Neural progenitor cell (in vitro differentiated cells): Measurements from ENCODE around the gene HS3ST5. TPM values are rescaled to one million over a fixed set of nuclear protein-coding genes. Genes with fewer than 3 reads are reported as not detected.
"Not testable (repeated sequence)": the region's sequence is repeated elsewhere in the genome, so short reads cannot be mapped to it uniquely, and the experiment has no call there.

Source experiments
- DNase-seq: peaks from one replicate; pipeline ENCODE4 v3.0.0-alpha.2; 2016; ENCODE audit warnings: low spot score
- H2AFZ ChIP-seq: fragments of 200-600 bp; sonication (generic); replicated peaks from 2 replicates; pipeline ENCODE4 v1.6.1; 2016; ENCODE audit warnings: antibody characterized with exemption
- H3F3A ChIP-seq: fragments of 200-600 bp; sonication (generic); 2 replicates; pipeline ENCODE4 v1.6.1; 2016; ENCODE audit warnings: antibody characterized with exemption, low read depth
- H3K27ac ChIP-seq: fragments of 200-600 bp; sonication (generic); 2 replicates; pipeline ENCODE4 v1.5.1; 2016; ENCODE audit warnings: mild to moderate bottlenecking
- H3K27me3 ChIP-seq: fragments of 200-600 bp; sonication (generic); 2 replicates; pipeline ENCODE4 v1.6.1; 2016; ENCODE audit warnings: mild to moderate bottlenecking, moderate library complexity
- H3K36me3 ChIP-seq: fragments of 200-600 bp; sonication (generic); 2 replicates; pipeline ENCODE4 v1.5.1; 2016
- H3K4me1 ChIP-seq: fragments of 200-600 bp; sonication (generic); 2 replicates; pipeline ENCODE4 v1.6.1; 2016; ENCODE audit warnings: mixed run types
- H3K4me2 ChIP-seq: fragments of 200-600 bp; sonication (generic); 2 replicates; pipeline ENCODE4 v1.6.1; 2016
- H3K4me3 ChIP-seq: fragments of 200-600 bp; sonication (generic); 2 replicates; pipeline ENCODE4 v1.5.1; 2016
- H3K79me2 ChIP-seq: fragments of 200-600 bp; sonication (generic); 2 replicates; pipeline ENCODE4 v1.6.1; 2016; ENCODE audit warnings: low read depth
- H3K9ac ChIP-seq: fragments of 200-600 bp; sonication (generic); 2 replicates; pipeline ENCODE4 v1.6.1; 2016
- H3K9me3 ChIP-seq: fragments of 200-600 bp; sonication (generic); 2 replicates; pipeline ENCODE4 v1.5.1; 2016; ENCODE audit warnings: low read depth
- H4K20me1 ChIP-seq: fragments of 200-600 bp; sonication (generic); 2 replicates; pipeline ENCODE4 v1.6.1; 2016; ENCODE audit warnings: low read depth
- H3K27ac Mint-ChIP-seq: 3 replicates; pipeline ENCODE4 v1.8.0; 2021; ENCODE audit warnings: mixed read lengths
- H3K27me3 Mint-ChIP-seq: 2 replicates; pipeline ENCODE4 v1.8.0; 2022; ENCODE audit warnings: low read depth, mild to moderate bottlenecking, inconsistent platforms, moderate library complexity, mixed read lengths; ENCODE audit not compliant: insufficient read depth
- H3K36me3 Mint-ChIP-seq: 3 replicates; pipeline ENCODE4 v1.8.0; 2021; ENCODE audit warnings: mixed read lengths
- H3K4me1 Mint-ChIP-seq: 3 replicates; pipeline ENCODE4 v1.8.0; 2021; ENCODE audit warnings: mixed read lengths
- H3K4me3 Mint-ChIP-seq: 3 replicates; pipeline ENCODE4 v1.8.0; 2021; ENCODE audit warnings: mild to moderate bottlenecking, moderate library complexity, mixed read lengths
- H3K9me3 Mint-ChIP-seq: 3 replicates; pipeline ENCODE4 v1.8.0; 2020; ENCODE audit warnings: mixed read lengths
- EZH2 ChIP-seq: fragments of 200-600 bp; sonication (generic); IDR thresholded peaks from 2 replicates; pipeline ENCODE4 v1.6.1; 2017; ENCODE audit warnings: antibody characterized with exemption, mild to moderate bottlenecking, moderate library complexity
- EZH2phosphoT487 ChIP-seq: fragments of 200-600 bp; sonication (generic); IDR thresholded peaks from 2 replicates; pipeline ENCODE4 v1.6.1; 2017; ENCODE audit warnings: antibody characterized with exemption
- total RNA-seq: library from RNA; depleted of rRNA; stranded (reverse); fragments of >200 nt; gene quantifications from 2 replicates; pipeline ENCODE4 v1.2.3, GENCODE V29; 2015; ENCODE audit warnings: low replicate concordance
- TF ChIP-seq, protein P1 (sequence below): fragments of 200-600 bp; sonication (generic); IDR thresholded peaks from 2 replicates; pipeline ENCODE4 v1.5.1; 2017; ENCODE audit warnings: antibody characterized with exemption, mild to moderate bottlenecking

Gene HS3ST5
- total RNA-seq, 1 donor from 2014 or later, result 0.34 TPM

DNA sequence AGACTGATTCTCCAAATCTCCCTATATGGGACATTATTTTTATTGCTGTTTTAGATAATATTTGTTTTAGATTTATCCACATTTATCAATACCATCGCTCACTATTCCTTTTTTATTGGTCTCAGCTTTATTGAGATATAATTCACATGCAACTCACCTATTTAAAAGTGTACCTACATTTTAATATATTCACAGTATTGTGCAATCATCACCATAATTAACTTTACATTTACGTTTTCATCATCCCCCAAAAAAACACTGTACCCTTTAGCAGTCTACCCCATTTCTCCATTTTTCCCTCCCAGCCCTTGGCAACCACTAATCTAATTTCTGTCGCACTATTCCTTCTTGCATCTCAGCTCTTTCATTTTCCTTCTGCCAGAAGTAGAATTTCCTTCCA is 261.1 kb downstream of the HS3ST5 start:
- H3K4me1 ChIP-seq, result peaks cover 3% of the 10 kb centered on the region
- no peaks in the 10 kb centered on the region for H3K27me3 ChIP-seq
- H3K79me2 ChIP-seq, result no peaks in the 10 kb centered on the region
- no peak overlapping the region for H3K9ac ChIP-seq
- no peaks in the 10 kb centered on the region for H3K27me3 Mint-ChIP-seq
- H3K4me3 Mint-ChIP-seq, result no peak overlapping the region
- no peak for DNase-seq
- H3K4me1 Mint-ChIP-seq, result no peaks in the 10 kb centered on the region
- H3K9me3 ChIP-seq, result no peaks in the 10 kb centered on the region
- no peak for TF ChIP-seq EZH2
- TF ChIP-seq, protein P1, sequence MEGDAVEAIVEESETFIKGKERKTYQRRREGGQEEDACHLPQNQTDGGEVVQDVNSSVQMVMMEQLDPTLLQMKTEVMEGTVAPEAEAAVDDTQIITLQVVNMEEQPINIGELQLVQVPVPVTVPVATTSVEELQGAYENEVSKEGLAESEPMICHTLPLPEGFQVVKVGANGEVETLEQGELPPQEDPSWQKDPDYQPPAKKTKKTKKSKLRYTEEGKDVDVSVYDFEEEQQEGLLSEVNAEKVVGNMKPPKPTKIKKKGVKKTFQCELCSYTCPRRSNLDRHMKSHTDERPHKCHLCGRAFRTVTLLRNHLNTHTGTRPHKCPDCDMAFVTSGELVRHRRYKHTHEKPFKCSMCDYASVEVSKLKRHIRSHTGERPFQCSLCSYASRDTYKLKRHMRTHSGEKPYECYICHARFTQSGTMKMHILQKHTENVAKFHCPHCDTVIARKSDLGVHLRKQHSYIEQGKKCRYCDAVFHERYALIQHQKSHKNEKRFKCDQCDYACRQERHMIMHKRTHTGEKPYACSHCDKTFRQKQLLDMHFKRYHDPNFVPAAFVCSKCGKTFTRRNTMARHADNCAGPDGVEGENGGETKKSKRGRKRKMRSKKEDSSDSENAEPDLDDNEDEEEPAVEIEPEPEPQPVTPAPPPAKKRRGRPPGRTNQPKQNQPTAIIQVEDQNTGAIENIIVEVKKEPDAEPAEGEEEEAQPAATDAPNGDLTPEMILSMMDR, result no peak
- no peak for TF ChIP-seq EZH2phosphoT487
- H3K27ac ChIP-seq, result no peak overlapping the region
- no peaks in the 10 kb centered on the region for H3K9me3 Mint-ChIP-seq
- no peak overlapping the region for H2AFZ ChIP-seq
- no peaks in the 10 kb centered on the region for H4K20me1 ChIP-seq
- H3F3A ChIP-seq, result no peaks in the 10 kb centered on the region
- no peak overlapping the region for H3K4me3 ChIP-seq
- no peaks in the 10 kb centered on the region for H3K36me3 ChIP-seq
- H3K36me3 Mint-ChIP-seq, result no peaks in the 10 kb centered on the region
- no peak overlapping the region for H3K4me2 ChIP-seq
- no peak overlapping the region for H3K27ac Mint-ChIP-seq

- H3K27me3 Mint-ChIP-seq, result no peaks in the 10 kb centered on the region
- Histone ChIP-seq H3F3A (no peaks in the 10 kb centered on the region), H3K4me1 (peaks cover 3% of the 10 kb centered on the region), H2AFZ (no peak overlapping the region), H3K9ac (no peak overlapping the region), H3K4me3 (no peak overlapping the region), H3K27ac (no peak overlapping the region), H3K9me3 (no peaks in the 10 kb centered on the region), H3K4me2 (no peak overlapping the region), H3K36me3 (no peaks in the 10 kb centered on the region), H3K79me2 (no peaks in the 10 kb centered on the region), H3K27me3 (no peaks in the 10 kb centered on the region), H4K20me1 (no peaks in the 10 kb centered on the region)
- H3K36me3 Mint-ChIP-seq, result no peaks in the 10 kb centered on the region
- H3K27ac Mint-ChIP-seq, result no peak overlapping the region
- DNase-seq, result no peak
- no peaks in the 10 kb centered on the region for H3K9me3 Mint-ChIP-seq
- no peak overlapping the region for H3K4me3 Mint-ChIP-seq
- TF ChIP-seq EZH2phosphoT487, result no peak
- no peak for TF ChIP-seq EZH2
- TF ChIP-seq, protein P1, result no peak
- no peaks in the 10 kb centered on the region for H3K4me1 Mint-ChIP-seq
Measured at GRCh38 chr6:114080891-114081510, 261.8 kb downstream of the HS3ST5 start.

GRCh38 chr6:114080410-114080809 is 262.4 kb downstream of the HS3ST5 start:
- not testable (repeated sequence) for H3K79me2 ChIP-seq, H3K27me3 ChIP-seq, DNase-seq, H3K4me3 ChIP-seq, H3K4me1 Mint-ChIP-seq, H3K36me3 ChIP-seq, H3K4me2 ChIP-seq, H3K9me3 Mint-ChIP-seq, H3K27ac ChIP-seq, H3K27me3 Mint-ChIP-seq, H3K4me3 Mint-ChIP-seq, H3K9ac ChIP-seq, H4K20me1 ChIP-seq, H3K4me1 ChIP-seq, H3F3A ChIP-seq, H3K27ac Mint-ChIP-seq, H3K9me3 ChIP-seq, H3K36me3 Mint-ChIP-seq, H2AFZ ChIP-seq

DNA sequence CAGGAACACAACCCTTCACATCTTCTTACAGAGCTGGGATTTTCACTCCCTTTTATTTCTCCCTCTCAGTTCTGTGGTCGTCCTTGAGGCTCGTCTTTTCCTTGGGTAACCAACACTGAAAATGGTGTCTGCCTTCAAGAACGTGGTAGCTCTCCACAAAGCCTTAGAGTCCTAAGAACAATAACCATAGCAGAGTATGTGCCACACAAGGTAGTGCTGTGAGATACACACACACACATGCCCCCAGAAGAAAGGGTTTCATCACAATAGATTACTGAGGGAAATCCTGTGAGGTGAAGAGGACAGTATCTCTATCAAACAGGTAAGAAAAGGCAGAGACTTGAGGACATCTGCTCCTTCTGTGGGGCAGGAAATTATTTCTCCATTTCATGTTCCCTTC is 267.0 kb downstream of the HS3ST5 start:
- Mint-ChIP-seq H3K36me3 (no peaks in the 10 kb centered on the region), H3K27ac (no peak overlapping the region), H3K4me1 (no peaks in the 10 kb centered on the region), H3K27me3 (no peaks in the 10 kb centered on the region), H3K9me3 (peaks cover 3% of the 10 kb centered on the region), H3K4me3 (no peak overlapping the region)
- Histone ChIP-seq H3K36me3 (no peaks in the 10 kb centered on the region), H3K9me3 (no peaks in the 10 kb centered on the region), H3K27me3 (no peaks in the 10 kb centered on the region), H3K27ac (no peak overlapping the region), H3K79me2 (no peaks in the 10 kb centered on the region), H4K20me1 (no peaks in the 10 kb centered on the region), H3K4me2 (no peak overlapping the region), H3F3A (no peaks in the 10 kb centered on the region), H3K4me3 (no peak overlapping the region), H3K4me1 (no peaks in the 10 kb centered on the region), H2AFZ (no peak overlapping the region), H3K9ac (no peak overlapping the region)
- no peak for TF ChIP-seq EZH2phosphoT487
- TF ChIP-seq EZH2, result no peak
- TF ChIP-seq, protein P1, result no peak
- no peak for DNase-seq
